Right atrium auricular region (tissue), 2 donors: Measurements from ENCODE around the gene ARSK. TPM values are rescaled to one million over a fixed set of nuclear protein-coding genes. Genes with fewer than 3 reads are reported as not detected.
"Not testable (repeated sequence)": the region's sequence is repeated elsewhere in the genome, so short reads cannot be mapped to it uniquely, and the experiment has no call there.

ENCODE experiments used
- DNase-seq: peaks from one replicate; pipeline ENCODE4 v3.0.0-alpha.2; 2019; ENCODE audit warnings: low spot score
- H3K27ac ChIP-seq, 2 donors: fragments of 200-600 bp; sonication (generic); 1 replicate in 1 of 2; 2 replicates in 1 of 2; pipeline ENCODE4 v1.5.1; 2016 to 2019
- H3K27me3 ChIP-seq, 2 donors: fragments of 200-600 bp; sonication (generic); one replicate each; pipeline versions ENCODE4 v1.5.1 to v1.6.0; 2017 to 2019
- H3K36me3 ChIP-seq: fragments of 200-600 bp; sonication (generic); one replicate; pipeline ENCODE4 v1.5.1; 2016
- H3K4me1 ChIP-seq, 2 donors: fragments of 200-600 bp; sonication (generic); one replicate each; pipeline versions ENCODE4 v1.5.1 to v1.6.0; 2017 to 2019
- H3K4me3 ChIP-seq, 2 donors: fragments of 200-600 bp; sonication (generic); 1 replicate in 1 of 2; 2 replicates in 1 of 2; pipeline ENCODE4 v1.5.1; 2017 to 2019; ENCODE audit warnings: mild to moderate bottlenecking in 1 of 2, moderate library complexity in 1 of 2
- H3K9me3 ChIP-seq, 2 donors: fragments of 200-600 bp; sonication (generic); one replicate each; pipeline ENCODE4 v1.5.1; 2019
- CTCF ChIP-seq, 2 donors: fragments of 200-600 bp; sonication (generic); IDR thresholded peaks; one replicate each; pipeline ENCODE4 v1.5.1; 2019; ENCODE audit warnings: antibody characterized with exemption in 2 of 2
- total RNA-seq, 2 donors: library from RNA; depleted of rRNA; stranded (reverse); fragments of >200 nt; gene quantifications; one replicate each; pipeline ENCODE4 v1.1.0, GENCODE V29; 2016

ARSK gene
- total RNA-seq, 2 donors from 2014 or later: 3.7 to 6.0 TPM

- no peak overlapping the region for H3K27ac ChIP-seq
- TF ChIP-seq CTCF (IDR thresholded peaks at IDR 0.05): no peak
- H3K27me3 ChIP-seq: no peaks in the 10 kb centered on the region
- no peaks in the 10 kb centered on the region for H3K36me3 ChIP-seq
- H3K4me3 ChIP-seq: no peak overlapping the region
- peaks cover 0 to 11% of the 10 kb centered on the region in 2 donors for H3K4me1 ChIP-seq
- no peaks in the 10 kb centered on the region for H3K9me3 ChIP-seq
- no peak for DNase-seq
Measured at GRCh38 chr5:95627971-95628810, 73.3 kb downstream of the ARSK start.

- no peak for DNase-seq
- no peaks in the 10 kb centered on the region for H3K36me3 ChIP-seq
- H3K27me3 ChIP-seq: no peaks in the 10 kb centered on the region
- peaks cover 0 to 11% of the 10 kb centered on the region in 2 donors for H3K4me1 ChIP-seq
- no peak overlapping the region for H3K27ac ChIP-seq
- H3K9me3 ChIP-seq: no peaks in the 10 kb centered on the region
- TF ChIP-seq CTCF (IDR thresholded peaks at IDR 0.05): no peak
- H3K4me3 ChIP-seq: no peak overlapping the region
Measured at GRCh38 chr5:95628933-95629332, 74.0 kb downstream of the ARSK start.

- no peak for TF ChIP-seq CTCF (IDR thresholded peaks at IDR 0.05)
- no peak overlapping the region for H3K4me3 ChIP-seq
- no peak for DNase-seq
- H3K4me1 ChIP-seq: peaks cover 0 to 11% of the 10 kb centered on the region in 2 donors
- H3K27me3 ChIP-seq: no peaks in the 10 kb centered on the region
- no peaks in the 10 kb centered on the region for H3K9me3 ChIP-seq
- no peaks in the 10 kb centered on the region for H3K36me3 ChIP-seq
- H3K27ac ChIP-seq: no peak overlapping the region
Measured at GRCh38 chr5:95630394-95630917, 75.6 kb downstream of the ARSK start.

- H3K9me3 ChIP-seq: no peaks in the 10 kb centered on the region
- H3K27me3 ChIP-seq: no peaks in the 10 kb centered on the region
- H3K4me3 ChIP-seq: no peak overlapping the region
- no peak overlapping the region for H3K27ac ChIP-seq
- H3K4me1 ChIP-seq: peaks cover 0 to 11% of the 10 kb centered on the region in 2 donors
- TF ChIP-seq CTCF (IDR thresholded peaks at IDR 0.05): no peak
- DNase-seq: no peak
- H3K36me3 ChIP-seq: no peaks in the 10 kb centered on the region
Measured at GRCh38 chr5:95631255-95631958, 76.5 kb downstream of the ARSK start.

GRCh38 chr5:95631991-95632675 lies 77.2 kb downstream of the ARSK start:
- no peaks in the 10 kb centered on the region for H3K9me3 ChIP-seq
- no peak for DNase-seq
- H3K27ac ChIP-seq: no peak overlapping the region
- H3K36me3 ChIP-seq: no peaks in the 10 kb centered on the region
- TF ChIP-seq CTCF (IDR thresholded peaks at IDR 0.05): no peak
- H3K4me3 ChIP-seq: no peak overlapping the region
- H3K4me1 ChIP-seq: peaks cover 0 to 11% of the 10 kb centered on the region in 2 donors
- H3K27me3 ChIP-seq: no peaks in the 10 kb centered on the region

- H3K27me3 ChIP-seq, DNase-seq, H3K9me3 ChIP-seq, H3K4me3 ChIP-seq, H3K27ac ChIP-seq, H3K36me3 ChIP-seq: not testable (repeated sequence)
- peaks cover 0 to 11% of the 10 kb centered on the region in 2 donors for H3K4me1 ChIP-seq
Measured at GRCh38 chr5:95632942-95633341, 78.0 kb downstream of the ARSK start.
